A549 treated with AZD9567 at 1 μM for 4 hours (cell line): ENCODE measurements around the gene MOGAT3. TPM values are rescaled to one million over a fixed set of nuclear protein-coding genes. Genes with fewer than 3 reads are reported as not detected.

Source experiments
- total RNA-seq: library from RNA; stranded (reverse); fragments of 200-300 nt; extraction: Qiagen RNA extraction; gene quantifications from 5 replicates; pipeline ENCODE4 v1.2.3, GENCODE V29; 2022; ENCODE audit not compliant: insufficient read depth

Gene MOGAT3
- total RNA-seq, result not detected in 5 replicates

GRCh38 chr7:101200862-101201599 lies at the start of gene MOGAT3:
Gene MOGAT3 (minus strand): TSS chr7:101201036. CDS start chr7:101200854, 182 bp downstream.

DNA sequence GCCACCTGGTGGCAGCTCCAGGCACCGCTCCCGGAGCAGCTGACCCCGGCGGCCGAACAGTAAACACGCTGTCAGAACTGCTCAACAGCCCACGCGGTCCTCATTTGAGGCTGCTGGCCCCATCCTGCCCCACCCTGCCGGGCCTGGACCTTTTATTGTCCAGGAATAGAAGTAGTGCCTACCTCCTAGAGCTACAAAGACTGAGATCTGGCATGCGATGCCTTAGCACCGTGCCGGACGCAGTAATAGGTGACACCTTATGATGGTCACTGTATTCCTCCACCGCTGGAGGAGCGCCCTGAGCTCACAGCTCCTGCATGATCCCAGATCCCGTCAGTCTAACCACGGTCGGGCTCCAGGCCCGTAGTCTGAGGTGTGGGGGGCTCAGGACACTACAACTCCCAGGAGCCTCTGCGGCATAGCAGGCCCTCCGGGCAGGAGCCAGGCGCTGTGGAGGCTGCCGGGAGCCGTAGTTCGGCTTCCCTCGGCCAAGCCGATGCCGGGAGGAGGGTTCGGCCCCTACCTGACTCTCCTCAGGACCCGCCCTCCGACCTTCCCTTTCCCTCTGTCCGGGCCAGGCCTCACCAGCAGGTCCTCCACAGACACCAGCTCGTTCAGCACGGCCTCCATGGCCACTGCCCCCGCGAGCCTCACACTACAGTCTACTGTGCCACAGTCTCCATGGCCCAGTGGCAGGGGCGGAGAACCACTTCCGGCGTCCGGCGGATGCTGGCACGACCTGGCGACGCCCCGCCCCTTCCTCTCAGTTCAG lies 43.7 kb upstream of the MOGAT3 start, which contains the start of gene FIS1:
TSS of gene FIS1 (minus strand) at position 707 of the 772 bp plus-strand sequence. CDS start at position 630, 77 bp downstream.

DNA sequence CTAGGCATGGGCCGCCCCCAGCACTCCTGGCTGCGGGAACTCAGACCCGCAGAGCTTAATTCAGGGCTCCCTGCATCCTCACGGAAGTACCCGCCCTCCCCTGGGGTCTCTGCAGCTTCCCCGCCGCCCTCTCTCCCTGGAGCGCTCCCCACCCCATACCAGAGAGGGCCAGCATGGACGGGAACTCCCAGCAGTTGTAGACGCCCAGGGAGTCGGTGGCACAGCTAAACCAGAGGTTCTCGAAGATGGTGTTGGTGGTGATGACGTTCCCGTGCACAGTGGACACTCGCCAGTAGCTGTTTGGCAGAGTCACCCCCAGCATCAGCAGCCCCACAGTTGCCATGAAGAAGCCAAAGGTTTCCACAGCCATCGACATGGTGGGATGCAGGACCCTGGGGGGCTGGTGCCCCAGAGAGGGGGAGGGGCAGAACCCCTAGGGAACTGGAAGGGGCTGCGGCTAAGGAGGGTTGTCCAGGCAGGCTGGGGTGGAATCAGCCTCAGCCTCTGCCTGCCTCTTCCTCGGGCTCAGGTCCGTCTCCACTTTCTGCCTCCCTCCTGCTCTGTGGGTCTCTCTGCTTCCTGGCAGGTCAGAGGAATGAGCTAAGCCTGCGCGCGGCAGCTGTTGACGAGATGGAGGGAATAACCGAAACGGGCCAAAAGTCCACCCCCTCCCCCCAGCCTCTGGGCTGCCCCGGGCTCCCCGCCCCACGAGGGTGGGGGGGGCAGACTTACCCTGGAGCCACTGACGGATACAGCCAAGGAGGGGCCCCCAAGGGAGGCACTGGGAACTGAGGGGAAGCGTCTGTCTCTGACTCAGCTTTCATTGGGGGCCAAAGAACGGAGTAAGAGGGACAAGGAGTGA lies 36.6 kb upstream of the MOGAT3 start, which contains the start of gene CLDN15:
TSS of gene CLDN15 (minus strand) at position 597 of the 862 bp plus-strand sequence. CDS start at position 376, 221 bp downstream.

DNA sequence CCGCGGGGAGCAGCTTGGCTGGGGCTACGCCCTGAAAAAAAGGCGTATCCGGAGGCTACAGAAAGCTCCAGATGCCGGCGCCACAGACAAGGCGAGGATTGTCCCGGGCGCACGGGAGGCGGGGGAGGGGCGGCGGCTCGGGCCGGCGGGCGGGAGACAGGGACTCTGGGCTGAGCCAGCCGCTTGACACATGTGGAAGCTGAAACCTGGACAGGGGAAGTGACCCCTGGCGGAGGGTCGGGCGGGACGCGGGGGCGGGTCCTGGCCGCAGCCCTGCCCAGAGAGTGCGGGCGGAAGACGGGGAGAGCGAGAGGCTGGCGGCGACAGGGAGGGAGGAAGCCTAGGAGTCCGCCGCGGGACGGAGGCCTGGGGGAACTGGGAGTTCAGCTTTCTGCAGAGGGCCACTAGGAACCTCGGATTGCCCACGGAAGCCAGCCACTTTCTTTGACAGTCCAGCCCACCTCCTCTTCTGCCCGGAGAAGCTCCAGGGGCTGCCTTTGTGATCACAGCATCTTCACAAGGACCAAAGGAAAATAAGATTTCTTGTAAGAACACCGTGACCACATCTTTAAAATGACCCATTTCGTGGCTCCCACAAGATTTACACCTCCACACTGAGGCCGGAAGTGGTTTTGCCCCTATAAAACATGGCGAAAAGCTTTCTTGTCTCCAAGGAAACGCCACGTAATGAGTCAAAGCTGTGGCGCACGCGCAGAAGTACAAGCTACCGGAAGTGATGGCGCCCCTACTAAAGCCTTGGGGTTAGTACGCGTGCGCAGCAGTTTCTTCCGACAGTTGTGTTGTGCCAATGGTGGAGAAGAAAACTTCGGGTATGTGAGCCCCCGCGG lies 16.8 kb upstream of the MOGAT3 start, which contains the start of the genes PLOD3 and ZNHIT1:
TSS of gene PLOD3 (minus strand) at position 194 of the 848 bp plus-strand sequence. CDS start 307 bp downstream, outside the sequence.
TSS of gene ZNHIT1 (plus strand) at position 778 of the 848 bp plus-strand sequence. CDS start at position 809, 31 bp downstream.

DNA sequence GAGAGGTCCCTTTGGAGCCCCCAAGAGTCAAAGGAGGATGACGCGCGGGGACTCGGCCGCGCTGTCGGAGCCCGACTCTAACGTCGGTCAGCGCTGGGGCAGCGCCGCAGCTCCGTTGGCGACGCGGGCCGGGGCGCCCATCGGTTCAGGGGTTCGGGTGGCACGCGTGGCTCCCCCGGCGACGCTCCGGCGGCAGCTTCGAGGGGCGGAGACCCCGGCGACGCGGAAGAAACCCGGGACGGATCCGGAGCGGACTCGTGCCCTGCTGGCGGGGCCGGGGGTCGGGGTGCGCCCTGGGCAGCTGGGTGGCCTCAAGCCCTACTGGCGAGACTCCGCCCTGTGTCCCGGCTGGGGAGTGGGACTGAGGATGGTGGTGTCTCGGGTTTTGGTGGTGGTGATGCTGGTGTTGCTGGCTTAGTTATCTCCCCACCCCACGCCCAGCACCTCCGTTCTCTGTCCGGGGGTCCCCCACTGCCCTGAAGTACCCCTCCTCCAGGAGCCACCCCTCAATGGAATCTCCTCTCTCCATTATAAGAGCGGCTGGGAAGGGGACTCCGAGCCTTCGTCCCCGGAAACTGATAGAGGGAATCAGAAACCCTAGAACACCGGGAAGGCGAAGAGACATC lies 20.6 kb downstream of the MOGAT3 start, which contains the start of gene NAT16:
TSS of gene NAT16 (minus strand) at position 164 of the 626 bp plus-strand sequence. CDS start 5,486 bp downstream, outside the sequence.

DNA sequence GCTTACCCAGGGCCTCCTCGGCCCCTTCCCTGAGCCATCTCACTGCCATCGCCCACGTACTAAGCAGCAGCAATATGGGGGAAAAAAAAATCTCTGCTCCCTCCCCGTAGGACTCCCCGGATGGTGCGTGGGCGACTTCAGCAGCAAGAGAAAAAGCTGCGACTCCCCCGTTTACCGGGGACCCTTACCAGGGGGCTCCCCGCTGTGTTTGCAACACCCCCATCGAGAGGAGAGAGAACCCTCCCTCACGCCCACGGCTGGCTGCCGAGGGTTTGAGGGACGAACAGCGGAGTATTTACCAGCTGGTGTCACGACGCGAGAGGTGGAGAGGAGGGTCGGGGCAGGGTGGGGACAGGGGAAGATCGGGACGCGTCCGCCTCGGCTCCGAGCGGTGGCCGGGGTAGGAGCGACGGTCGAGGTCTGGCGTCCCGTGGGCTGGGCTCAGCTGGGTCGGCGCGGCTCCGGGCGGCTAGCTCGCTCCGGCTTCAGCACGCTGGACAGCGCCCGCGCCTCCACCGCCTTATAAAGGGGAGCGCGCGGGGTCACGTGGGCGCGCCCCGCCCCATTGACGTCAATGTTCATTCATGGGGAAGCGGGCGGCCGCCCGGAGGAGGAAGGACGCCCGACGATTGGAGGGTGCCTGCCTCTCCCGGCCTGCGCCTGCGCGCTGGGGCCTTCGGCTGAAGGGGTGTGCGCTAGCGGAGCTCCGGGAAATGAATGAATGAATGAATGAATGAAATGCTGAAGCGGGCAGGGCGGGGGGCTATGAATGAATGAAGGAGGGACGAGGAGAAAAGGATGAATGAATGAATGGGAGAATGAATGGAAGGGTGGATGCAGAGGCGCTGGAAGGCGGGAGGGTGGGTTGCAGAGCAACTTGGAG lies 35.5 kb downstream of the MOGAT3 start, which contains the start of gene VGF:
TSS of gene VGF (minus strand) at position 495 of the 883 bp plus-strand sequence. CDS start 726 bp downstream, outside the sequence.

GRCh38 chr7:101153969-101154692 lies 46.7 kb downstream of the MOGAT3 start, which contains the start of gene AP1S1:
Gene AP1S1 (plus strand): TSS chr7:101154476. CDS start chr7:101154515, 39 bp downstream.

Other genes with a start within 250 kb of the MOGAT3 start
- gene MUC12, start 231.5 kb downstream of the MOGAT3 start, total RNA-seq, result 15.8 to 21.1 TPM (median 20.0 TPM) in 5 replicates
- 0.02 to 0.29 TPM (median 0.03 TPM) in 4 of 5 replicates, not detected in the other for gene MUC17, start 181.0 kb downstream of the MOGAT3 start, total RNA-seq
- gene TRIM56, start 115.6 kb downstream of the MOGAT3 start, total RNA-seq, result 8.5 to 13.5 TPM (median 13.2 TPM) in 5 replicates
- 1,728 to 2,056 TPM (median 1,827 TPM) in 5 replicates for gene SERPINE1, start 73.9 kb downstream of the MOGAT3 start, total RNA-seq
- 121 to 143 TPM (median 132 TPM) in 5 replicates for gene AP1S1, start 46.6 kb downstream of the MOGAT3 start, total RNA-seq
- 8.1 to 27.8 TPM (median 18.9 TPM) in 5 replicates for gene VGF, start 35.5 kb downstream of the MOGAT3 start, total RNA-seq
- gene NAT16, start 20.7 kb downstream of the MOGAT3 start, total RNA-seq, result 0.10 to 0.23 TPM (median 0.16 TPM) in 4 of 5 replicates, not detected in the other
- gene PLOD3, start 16.5 kb upstream of the MOGAT3 start, total RNA-seq, result 80.4 to 84.3 TPM (median 82.7 TPM) in 5 replicates
- 65.9 to 101 TPM (median 89.5 TPM) in 5 replicates for gene ZNHIT1, start 17.1 kb upstream of the MOGAT3 start, total RNA-seq
- 8.5 to 14.2 TPM (median 12.1 TPM) in 5 replicates for gene CLDN15, start 36.8 kb upstream of the MOGAT3 start, total RNA-seq
- gene FIS1, start 44.0 kb upstream of the MOGAT3 start, total RNA-seq, result 82.6 to 144 TPM (median 141 TPM) in 5 replicates
- 51.5 to 57.7 TPM (median 53.6 TPM) in 5 replicates for gene IFT22, start 120.8 kb upstream of the MOGAT3 start, total RNA-seq
- 0.45 to 0.59 TPM (median 0.51 TPM) in 4 of 5 replicates, not detected in the other for gene COL26A1, start 161.8 kb upstream of the MOGAT3 start, total RNA-seq